ENCODE data around the gene CNOT8.

CNOT8 gene

GRCh38 chr5:154916874-154917273, 58.4 kb downstream of the CNOT8 start:
- DNase-seq (ENCODE audit: low read depth, low spot score): no peak

GRCh38 chr5:154917757-154918156, 59.3 kb downstream of the CNOT8 start:
- no peak for DNase-seq (ENCODE audit: low read depth, low spot score)

GRCh38 chr5:154923441-154924430, 65.3 kb downstream of the CNOT8 start:
- no peak for DNase-seq (ENCODE audit: low read depth, low spot score)
